ENCODE data around the gene COL4A1.

Gene COL4A1

DNA sequence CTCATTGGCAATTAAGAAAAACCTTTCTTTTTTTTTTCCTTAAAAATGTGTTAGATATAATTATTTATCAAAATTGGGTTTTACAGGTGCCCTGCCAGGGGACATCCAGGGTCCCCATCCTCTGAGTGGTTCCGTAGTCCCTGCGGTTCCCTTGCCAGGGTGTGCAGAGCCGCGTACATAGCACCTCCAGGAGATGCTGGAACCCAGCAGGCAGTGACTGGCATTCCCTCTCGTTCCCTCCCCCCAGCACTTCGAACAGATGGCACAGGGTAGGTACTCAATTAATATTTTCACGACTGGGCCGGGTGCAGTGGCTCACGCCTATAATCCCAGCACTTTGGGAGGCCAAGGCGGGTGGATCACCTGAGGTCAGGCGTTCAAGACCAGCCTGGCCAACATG, 82.0 kb downstream of the COL4A1 start:
- no peak for DNase-seq

DNA sequence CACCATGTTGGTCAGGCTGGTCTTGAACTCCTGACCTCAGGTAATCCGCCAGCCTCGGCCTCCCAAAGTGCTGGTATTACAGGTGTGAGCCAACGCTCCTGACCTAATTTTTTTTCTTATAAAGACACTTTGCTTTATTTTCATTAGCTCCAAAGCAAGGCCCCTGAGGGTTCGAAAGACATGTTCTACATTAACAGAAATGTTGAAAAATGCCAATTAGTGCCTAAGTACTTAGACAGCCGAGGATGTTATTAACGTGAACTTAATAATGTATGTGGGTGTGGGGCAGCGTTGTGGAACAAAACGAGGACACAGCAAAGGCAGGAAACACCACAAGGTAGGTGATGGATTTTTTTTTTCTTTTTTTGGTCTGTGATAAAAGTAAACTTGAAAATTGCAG, 82.4 kb downstream of the COL4A1 start:
- no peak for DNase-seq

DNA sequence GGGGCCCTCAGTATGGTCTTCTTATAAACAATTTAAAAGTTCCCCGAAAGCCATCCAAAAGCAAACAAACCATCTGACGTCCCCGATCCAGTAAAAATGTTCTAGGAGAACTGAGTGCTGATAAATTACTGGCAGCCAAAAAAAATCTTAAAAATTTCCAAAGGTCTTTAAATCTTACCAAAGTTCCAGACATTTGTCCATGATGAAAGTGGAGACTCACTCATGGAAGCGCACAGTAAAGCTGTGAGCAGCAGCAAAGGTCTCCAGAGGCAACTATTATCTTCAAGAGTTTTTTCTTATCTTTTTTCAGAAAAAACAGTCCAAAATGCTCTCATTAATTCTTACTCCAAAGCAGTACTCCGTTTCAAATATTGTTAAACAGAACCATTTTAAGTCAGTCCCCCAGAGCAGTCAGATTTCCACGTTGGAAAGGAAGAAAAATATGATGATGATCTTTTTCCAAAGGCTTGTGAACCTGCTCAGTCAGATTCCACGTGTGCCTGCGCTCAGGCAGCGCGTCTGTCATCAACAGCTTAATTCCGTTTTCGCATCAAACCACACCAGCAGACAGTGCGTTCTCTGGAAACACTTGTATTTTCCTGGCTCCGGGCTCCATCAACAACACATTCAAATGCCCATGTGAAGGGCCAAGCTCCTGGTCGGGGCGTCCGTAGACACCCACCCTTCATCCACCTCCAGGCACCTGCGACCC, 85.4 kb downstream of the COL4A1 start:
- peak in 1 of 56 donors; percentile 65 for DNase-seq

DNA sequence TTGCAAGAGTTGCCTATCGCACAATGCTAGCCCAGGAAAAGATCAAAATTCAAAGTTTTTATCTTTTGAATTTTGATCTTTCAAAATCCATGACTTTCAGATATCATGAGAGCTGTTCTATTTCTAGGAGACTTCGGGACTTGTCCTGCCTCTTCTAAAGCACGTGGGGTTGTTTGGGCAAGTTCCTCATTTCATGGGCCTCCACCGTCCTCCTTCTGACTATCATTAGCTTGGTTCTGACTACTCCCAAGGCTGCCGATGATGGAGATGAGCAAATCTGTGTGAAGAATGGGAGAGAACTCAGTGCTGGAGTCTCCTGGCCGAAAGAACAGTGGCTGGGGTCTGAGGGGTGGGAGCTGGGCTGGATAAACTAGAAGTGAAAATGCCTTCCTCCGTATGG, 86.5 kb downstream of the COL4A1 start:
- DNase-seq, result no peak

DNA sequence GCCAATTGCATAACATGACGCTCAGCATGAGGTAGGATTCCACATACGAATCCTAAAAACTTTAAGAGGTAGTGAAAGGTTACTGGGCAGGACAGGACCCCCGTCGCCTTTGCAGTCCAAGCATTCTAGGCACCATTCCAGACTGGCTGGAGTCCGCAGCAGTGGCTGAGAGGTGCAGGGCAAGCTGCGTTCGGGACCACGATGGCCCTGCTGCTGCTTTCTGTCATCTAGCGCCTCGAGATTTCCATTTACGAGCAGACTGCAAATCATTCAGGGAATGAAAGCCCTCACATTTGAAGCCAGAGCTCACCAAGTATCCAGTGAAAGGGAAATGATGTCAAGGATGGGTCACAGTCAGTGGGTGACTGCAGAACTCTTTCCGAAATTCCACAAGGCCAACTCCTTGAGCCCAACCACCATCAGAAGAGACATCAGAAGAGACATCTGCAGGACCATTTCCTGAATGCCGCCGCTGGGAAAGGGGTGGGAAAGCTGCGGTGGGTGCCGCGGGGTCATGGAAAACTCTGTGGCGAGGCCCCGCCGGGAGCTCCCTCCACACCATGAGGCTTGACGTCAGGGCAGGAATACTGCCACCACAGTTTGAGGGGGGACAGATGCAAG, 88.3 kb downstream of the COL4A1 start:
- DNase-seq, result no peak

DNA sequence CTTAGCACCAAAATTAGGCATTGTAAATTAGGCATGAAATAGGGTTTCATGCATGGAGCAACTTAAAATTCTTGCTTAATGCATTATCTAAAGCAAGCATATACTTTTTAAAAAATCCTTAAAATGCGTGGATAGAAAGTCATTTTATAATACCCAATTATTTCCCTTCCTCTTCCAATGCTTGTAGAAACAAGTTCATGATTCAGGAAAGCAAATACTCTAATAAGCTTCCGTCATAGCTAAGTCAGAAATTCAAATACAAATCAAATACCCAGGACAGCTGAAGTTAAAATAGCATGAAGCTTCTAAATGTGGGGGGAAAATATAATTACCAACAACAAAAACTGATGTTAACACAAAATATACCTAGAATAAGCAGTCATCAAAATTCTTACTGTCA, 89.1 kb downstream of the COL4A1 start:
- no peak for DNase-seq

DNA sequence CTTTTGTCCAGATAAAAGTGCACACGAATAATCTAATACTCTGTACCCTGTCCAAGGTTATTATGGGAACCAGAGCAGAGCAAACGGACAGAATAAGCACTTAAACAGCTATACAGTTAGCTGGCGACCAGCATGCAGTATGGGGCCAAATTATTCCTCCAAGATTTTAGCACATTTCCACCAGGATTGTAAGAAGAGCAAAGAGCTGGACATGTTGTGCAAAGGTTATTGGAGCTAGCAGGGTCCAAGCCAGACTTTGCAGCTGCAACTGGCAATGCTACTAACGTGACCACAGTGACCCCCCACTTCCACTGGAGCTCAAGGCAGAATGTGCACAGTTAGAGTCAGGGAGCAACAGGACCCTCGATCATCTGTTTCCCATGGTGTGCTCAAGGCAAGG, 89.9 kb downstream of the COL4A1 start:
- no peak for DNase-seq

DNA sequence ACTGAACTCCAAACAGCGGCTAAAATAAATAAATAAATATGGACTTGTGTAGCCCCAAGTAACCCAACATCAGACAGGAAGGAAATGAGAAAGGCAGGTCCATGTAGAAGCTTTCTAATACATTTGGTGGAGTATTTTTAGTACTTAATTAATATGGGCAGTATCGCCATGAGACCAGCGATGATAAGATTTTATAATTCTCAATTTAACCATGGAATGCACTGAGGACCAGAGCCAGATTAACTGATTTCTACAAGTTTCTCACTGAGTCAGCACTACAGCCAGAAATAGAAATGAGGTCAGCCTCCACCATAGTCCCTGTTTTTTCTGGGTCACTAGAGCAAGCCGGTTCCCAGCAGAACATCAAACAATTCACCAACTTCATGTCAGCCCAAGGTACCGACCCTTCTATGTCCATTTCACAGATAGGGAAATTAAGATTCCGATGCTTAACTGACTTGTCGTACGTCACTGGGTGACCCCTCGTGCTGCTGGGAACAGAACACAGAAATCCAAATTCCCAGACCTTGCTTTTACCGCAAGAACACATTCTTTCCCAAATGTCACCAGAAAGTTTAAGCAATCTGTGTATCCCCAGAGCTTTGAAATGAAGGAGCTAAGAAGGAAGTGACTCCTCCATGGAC, 90.4 kb downstream of the COL4A1 start:
- peak in 2 of 56 donors; percentile 9 to 17 for DNase-seq

DNA sequence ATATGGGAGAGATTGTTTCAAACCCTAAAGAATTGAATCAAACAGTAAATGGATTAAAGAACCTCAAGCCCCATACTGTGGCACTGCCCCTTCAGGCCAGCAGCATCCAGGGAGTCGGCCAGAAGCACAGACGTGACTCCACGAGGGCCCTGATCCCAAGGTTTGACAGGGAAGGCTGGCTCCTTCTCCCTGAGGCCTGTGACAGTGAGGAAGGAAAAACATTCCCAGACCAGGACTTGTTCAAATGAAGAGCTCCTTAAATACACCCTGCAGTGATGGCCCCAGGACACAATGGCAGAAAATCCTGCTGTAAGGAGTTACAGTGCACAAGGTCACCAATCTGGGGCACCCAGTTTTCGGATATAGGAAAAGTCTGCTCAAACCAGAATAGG, 91.0 kb downstream of the COL4A1 start:
- DNase-seq, result no peak

DNA sequence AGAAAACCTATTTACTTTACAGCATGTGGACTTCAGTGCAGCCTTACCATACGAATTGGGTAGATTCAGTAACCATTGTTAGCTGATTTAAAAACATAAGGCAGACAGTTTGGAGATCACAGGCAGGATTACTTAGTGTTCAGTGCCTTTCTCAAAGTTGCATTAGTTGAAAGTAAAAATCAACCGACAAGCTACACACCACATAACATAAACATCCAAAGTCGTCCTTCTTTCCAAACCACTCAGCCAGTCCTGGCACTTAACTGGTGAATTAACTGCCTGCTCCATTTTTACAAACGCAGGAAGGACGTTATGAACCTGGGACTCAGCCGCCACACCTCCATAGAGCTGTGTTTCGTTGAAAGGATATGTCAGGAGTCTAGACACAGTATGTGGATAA, 91.4 kb downstream of the COL4A1 start:
- no peak for DNase-seq

DNA sequence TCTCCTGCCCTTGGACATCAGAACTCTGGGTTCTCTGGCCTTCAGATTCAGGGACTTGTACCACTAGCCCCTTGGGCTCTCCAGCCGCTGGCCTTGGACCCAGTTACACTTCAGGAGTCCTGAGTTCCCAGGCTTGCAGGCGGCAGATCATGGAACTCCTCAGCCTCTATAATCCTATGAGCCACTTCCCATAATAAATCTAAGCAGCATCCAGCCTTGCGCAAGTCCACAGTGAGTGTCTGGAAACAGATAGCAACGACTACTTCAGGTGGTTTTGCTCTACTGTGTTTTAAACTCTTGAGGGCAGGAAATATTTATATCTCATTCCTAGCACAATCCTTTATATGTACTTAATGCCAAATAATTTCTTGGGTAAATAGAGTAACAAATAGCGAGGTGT, 92.3 kb downstream of the COL4A1 start:
- DNase-seq, result no peak

DNA sequence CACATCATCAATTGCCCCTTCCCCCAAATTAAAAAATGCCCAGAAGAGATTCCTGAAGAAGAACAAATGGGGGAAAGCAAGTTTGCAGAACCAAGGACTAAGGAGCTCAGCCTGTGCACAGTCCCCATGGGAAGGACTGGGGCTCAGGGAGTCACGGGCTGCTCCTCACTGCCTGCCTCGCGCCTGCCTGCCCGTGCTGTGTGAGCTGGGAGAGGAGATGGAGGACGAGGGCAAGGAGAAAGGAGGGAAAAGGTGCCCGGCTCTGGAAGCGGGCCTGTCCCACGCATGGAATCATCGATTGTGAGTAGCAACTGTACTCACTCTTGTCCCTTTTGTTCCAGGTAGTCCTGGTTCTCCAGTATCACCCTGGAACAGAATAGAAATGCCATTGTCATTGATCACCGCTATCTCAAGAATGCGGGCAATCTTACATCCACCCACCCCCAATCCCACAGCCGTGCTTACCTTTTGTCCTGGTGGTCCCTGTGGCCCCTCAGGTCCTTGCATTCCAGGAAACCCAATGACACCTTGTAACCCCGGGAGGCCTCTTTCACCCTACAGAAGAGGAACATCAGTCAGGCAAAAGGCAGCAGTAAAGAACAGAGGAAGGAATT, 93.4 kb downstream of the COL4A1 start:
- DNase-seq, result no peak

DNA sequence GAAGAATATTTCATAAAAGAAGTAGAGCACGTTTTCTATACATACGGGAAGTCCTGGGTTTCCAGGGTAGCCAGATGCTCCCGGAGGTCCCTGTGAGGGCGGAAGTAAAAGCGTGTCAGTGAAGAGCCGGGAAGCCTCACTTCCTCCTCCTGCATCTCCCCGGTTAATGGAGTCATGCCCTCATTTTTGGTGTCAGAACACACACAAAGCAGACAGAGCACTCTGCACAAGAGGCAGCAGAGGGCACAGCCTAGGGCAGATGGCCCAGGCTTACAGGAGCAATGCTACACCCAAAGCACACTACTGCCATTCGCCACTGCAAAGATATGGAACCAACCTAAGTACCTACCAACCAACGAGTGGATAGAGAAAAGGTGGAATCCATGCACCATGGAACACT, 94.4 kb downstream of the COL4A1 start:
- DNase-seq, result no peak

DNA sequence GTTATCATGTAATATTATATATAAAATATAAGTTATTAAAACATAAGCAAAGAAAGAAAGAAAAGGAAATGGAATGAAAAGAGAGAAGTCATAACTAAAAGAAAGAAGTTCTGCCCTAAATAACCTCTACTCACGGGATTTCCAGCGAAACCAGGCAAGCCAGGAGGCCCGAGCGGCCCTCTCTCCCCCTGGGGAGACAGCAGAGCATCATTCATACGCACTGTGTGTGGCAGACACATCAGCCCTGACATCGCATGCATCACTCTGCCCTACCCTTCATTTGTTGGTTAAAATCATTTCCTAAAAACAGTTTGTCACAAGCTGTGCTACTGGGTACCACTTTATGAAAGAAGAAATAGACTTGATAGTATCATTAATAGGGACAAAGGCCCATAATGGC, 95.2 kb downstream of the COL4A1 start:
- no peak for DNase-seq

DNA sequence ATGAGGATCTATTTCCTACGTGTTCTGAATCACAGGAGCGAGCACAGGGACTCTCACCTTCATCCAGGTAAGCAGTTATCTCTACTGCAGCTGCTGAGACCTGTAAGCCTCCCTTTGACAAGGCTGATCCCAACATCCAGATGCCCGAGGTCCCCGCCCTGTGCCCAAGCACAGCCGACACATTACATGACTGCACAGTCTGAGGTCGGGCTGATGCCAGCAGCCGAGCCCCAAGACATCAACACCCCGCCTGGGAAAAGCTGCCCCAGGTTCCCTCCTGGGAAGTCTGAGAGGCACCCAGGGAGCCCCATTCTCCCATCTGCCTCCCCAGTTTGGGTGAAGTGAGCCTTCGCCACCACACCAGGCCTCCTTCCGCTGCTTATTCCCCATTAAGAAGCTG, 95.9 kb downstream of the COL4A1 start:
- no peak for DNase-seq

DNA sequence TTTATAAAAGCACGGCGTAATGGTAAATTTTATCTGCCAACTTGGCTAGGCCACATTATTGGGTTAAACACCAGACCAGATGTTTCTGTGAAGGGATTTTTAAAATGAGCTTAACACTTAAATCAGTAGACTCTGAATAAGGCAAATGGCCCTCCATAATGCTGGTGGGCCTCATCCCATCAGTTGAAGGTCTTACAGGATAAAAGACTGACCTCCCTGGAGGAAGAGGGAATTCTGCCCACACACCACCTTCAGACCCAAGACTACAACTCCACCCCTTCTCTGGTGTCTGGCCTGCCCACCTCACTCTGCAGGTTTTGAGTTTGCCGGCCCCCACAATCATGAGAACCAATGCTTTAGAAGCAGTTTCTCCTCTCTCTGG, 96.4 kb downstream of the COL4A1 start:
- DNase-seq, result no peak

DNA sequence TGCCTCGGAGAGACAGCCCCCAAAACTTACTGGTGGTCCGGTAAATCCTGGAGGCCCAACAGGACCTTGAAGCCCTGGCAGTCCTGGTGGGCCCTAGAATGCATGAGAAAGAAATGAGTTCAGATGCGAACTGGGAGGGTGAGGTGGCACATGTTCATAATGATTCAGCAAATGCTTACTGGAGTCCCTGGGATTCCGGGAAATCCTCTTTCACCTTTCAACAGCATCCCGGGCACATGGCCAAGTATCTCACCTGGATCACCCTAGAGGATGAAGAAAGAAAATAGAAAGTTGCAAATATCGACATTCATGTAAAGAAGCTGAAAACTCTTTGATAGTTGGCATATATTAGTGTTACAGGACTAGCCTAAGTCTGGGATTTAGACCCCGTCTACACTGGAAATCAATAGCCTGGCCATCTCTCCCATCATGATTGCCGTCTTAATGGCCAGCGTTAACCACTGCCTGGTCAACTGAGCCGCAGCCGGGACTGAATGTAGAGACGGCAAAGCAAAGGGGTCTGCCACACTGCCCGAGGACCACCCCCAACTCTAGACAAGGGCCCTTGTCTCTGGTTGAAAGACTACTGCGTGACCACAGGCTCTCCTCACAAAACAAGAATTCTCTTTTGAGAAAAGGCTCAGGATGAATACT, 96.9 kb downstream of the COL4A1 start:
- no peak for DNase-seq

DNA sequence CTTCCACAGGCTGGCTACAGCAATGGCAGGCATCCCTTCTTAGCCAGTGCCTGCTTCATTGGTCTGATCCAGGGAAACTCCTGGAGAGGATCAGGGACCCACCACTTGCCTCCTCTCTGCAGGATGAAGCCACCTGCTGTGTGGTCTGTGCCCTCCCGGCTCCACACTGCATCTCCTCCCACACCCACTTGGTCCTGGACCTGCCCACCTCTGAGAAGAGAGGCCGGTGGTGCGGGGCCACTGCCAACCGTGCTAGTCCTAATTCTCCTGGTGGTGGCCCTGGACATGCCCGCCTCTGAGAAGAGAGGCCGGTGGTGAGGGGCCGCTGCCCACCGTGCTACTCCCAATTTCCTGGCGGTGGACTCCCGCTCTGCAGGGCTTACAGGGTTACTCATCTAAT, 98.8 kb downstream of the COL4A1 start:
- no peak for DNase-seq

DNA sequence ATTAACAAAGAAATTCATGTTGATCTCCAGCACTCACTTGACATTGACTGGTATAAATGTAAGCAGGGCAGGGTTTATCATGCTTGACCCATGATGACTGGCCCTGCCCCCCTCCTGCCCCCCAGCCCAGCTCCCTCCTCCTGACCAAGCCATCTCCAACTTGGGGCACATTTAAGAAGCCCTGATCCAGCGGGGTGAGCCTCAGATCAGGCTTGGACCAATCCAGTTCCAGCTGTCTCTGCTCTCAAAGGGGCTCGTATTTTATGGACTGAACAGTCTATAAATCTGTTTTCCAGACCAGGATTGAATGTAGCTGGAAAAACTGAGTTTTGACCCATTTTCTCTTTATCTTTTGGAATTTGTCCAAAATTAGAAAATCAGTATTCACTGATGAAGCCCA, 100.0 kb downstream of the COL4A1 start:
- no peak for DNase-seq

DNA sequence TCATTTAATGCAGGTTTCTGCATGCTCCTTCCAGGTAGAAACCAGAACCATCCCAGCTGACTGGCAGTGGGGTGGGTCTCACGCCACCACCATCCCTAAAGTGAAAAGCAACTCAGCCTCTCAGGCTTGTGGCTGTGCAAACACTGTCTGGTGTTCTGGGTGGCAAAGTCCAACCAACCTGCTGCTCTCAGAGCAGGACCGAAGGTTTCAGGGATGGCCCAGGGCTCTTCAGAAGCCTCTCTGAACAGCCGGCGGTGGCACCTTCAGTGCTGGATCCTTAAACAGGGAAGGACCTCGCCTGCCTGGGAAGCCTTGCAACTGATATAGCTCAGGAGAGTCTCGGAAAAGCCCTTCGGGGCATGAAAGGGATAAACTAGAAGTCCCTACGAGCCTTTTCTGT, 100.8 kb downstream of the COL4A1 start:
- DNase-seq, result no peak

DNA sequence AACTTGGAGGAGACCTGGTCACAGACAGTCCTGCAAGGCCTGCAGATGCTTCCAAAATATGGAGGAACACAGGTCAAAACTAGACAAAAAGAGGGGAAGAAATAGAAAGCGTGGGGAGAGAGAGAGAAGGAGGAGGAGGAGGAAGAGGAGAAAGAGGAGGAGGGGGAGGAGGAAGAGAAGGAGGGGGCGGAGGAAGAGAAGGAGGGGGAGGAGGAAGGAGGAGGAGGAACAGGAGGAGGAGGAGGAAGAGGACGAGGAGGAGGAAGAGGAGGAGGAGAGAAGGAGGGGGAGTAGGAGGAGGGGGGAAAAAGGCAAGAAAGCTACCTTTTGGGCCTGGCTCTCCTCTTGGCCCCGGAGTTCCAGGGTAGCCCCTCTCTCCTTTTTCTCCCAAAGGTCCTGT, 105.8 kb downstream of the COL4A1 start:
- no peak for DNase-seq

DNA sequence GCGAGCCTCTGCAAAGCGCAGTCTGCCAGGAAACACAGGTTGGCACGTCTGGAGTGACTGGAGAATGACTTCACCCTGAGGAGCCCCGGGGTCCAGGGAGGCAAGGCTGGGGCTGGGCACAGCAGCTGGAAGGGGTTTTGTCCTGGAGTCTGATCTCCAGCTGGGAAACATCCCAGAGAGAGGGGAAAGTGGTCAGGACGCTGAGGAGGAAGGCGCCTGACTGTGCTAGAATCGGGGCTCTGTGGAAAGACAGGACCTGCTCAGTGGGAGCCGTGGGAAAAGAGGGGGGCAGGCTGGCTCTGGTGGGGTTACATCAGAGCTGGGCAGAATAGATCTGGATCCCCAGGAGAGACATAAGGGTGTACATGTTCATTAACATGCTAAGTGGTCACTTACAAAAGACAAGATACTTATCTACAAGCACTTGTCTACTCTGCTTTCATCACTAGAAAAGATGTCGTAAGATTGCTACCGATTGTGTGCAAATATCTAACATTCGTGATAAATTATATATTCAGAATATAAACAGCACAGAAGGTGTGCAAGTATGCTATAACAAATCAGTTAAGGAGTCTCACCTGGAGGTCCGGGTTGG, 106.6 kb downstream of the COL4A1 start:
- no peak for DNase-seq
